ENCODE measurements around the gene HTT.

Gene HTT

GRCh38 chr4:3176367-3177229, 102.1 kb downstream of the HTT start:
- Histone ChIP-seq H3K27ac (ENCODE audit: low read depth, low read length, severe bottlenecking) (no peak overlapping the region), H3K9me3 (ENCODE audit: control insufficient read depth, low read length) (no peaks in the 10 kb centered on the region), H3K4me1 (ENCODE audit: control insufficient read depth, insufficient read depth, low read length, poor library complexity, severe bottlenecking) (peaks cover 4% of the 10 kb centered on the region), H3K4me3 (ENCODE audit: extremely low read depth, insufficient read depth, low read length, poor library complexity, severe bottlenecking) (no peak overlapping the region), H3K36me3 (ENCODE audit: control insufficient read depth, insufficient read depth, low read length) (peaks cover 83% of the 10 kb centered on the region)
- WGBS, 2 experiments (ENCODE audit: insufficient coverage in 2 of 2): 94 to 96% methylated on average over 10 of the region's 11 CpGs

GRCh38 chr4:3177426-3177825, 102.9 kb downstream of the HTT start:
- H3K27ac ChIP-seq (ENCODE audit: low read depth, low read length, severe bottlenecking): no peak overlapping the region
- no peaks in the 10 kb centered on the region for H3K9me3 ChIP-seq (ENCODE audit: control insufficient read depth, low read length)
- H3K4me3 ChIP-seq (ENCODE audit: extremely low read depth, insufficient read depth, low read length, poor library complexity, severe bottlenecking): no peak overlapping the region
- H3K4me1 ChIP-seq (ENCODE audit: control insufficient read depth, insufficient read depth, low read length, poor library complexity, severe bottlenecking): peaks cover 4% of the 10 kb centered on the region
- peaks cover 85% of the 10 kb centered on the region for H3K36me3 ChIP-seq (ENCODE audit: control insufficient read depth, insufficient read depth, low read length)

- H3K4me3 ChIP-seq (ENCODE audit: extremely low read depth, insufficient read depth, low read length, poor library complexity, severe bottlenecking): no peak overlapping the region
- H3K36me3 ChIP-seq (ENCODE audit: control insufficient read depth, insufficient read depth, low read length): peaks cover 85% of the 10 kb centered on the region
- H3K27ac ChIP-seq (ENCODE audit: low read depth, low read length, severe bottlenecking): no peak overlapping the region
- peaks cover 4% of the 10 kb centered on the region for H3K4me1 ChIP-seq (ENCODE audit: control insufficient read depth, insufficient read depth, low read length, poor library complexity, severe bottlenecking)
- H3K9me3 ChIP-seq (ENCODE audit: control insufficient read depth, low read length): no peaks in the 10 kb centered on the region
- 98% methylated on average over 6 of the region's 7 CpGs; no CpG with 5 or more reads in 1 of the 2 experiments for WGBS, 2 experiments (ENCODE audit: insufficient coverage in 2 of 2)
Observed at GRCh38 chr4:3177905-3178304, 103.4 kb downstream of the HTT start.

DNA sequence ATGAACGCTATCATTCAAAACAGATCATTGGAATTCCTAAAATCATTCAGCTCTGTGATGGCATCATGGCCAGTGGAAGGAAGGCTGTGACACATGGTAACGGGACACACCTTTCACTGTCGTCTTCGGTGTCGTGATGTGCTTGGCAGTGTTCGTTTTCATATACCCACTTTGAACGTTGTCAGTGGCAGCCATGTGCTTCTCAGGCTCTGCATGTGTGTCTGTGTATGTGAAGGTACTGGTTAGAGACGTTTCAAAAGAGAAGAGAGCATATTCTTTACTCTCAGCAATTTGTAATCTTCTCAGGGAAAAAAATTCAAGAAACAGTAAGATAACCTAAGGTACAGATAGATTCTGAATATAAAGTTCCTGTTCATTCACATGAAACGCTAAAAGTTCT, 103.9 kb downstream of the HTT start:
- peaks cover 85% of the 10 kb centered on the region for H3K36me3 ChIP-seq (ENCODE audit: control insufficient read depth, insufficient read depth, low read length)
- WGBS, 2 experiments (ENCODE audit: insufficient coverage in 2 of 2): 89 to 100% methylated on average over 2 to 6 of the region's 9 CpGs
- H3K27ac ChIP-seq (ENCODE audit: low read depth, low read length, severe bottlenecking): no peak overlapping the region
- no peak overlapping the region for H3K4me3 ChIP-seq (ENCODE audit: extremely low read depth, insufficient read depth, low read length, poor library complexity, severe bottlenecking)
- peaks cover 4% of the 10 kb centered on the region for H3K4me1 ChIP-seq (ENCODE audit: control insufficient read depth, insufficient read depth, low read length, poor library complexity, severe bottlenecking)
- no peaks in the 10 kb centered on the region for H3K9me3 ChIP-seq (ENCODE audit: control insufficient read depth, low read length)

- H3K27ac ChIP-seq (ENCODE audit: low read depth, low read length, severe bottlenecking): no peak overlapping the region
- no peaks in the 10 kb centered on the region for H3K9me3 ChIP-seq (ENCODE audit: control insufficient read depth, low read length)
- no peak overlapping the region for H3K4me3 ChIP-seq (ENCODE audit: extremely low read depth, insufficient read depth, low read length, poor library complexity, severe bottlenecking)
- 87 to 95% methylated on average over 11 to 12 of the region's 12 CpGs for WGBS, 2 experiments (ENCODE audit: insufficient coverage in 2 of 2)
- peaks cover 86% of the 10 kb centered on the region for H3K36me3 ChIP-seq (ENCODE audit: control insufficient read depth, insufficient read depth, low read length)
- peaks cover 3% of the 10 kb centered on the region for H3K4me1 ChIP-seq (ENCODE audit: control insufficient read depth, insufficient read depth, low read length, poor library complexity, severe bottlenecking)
Observed at GRCh38 chr4:3179126-3179706, 104.7 kb downstream of the HTT start.

DNA sequence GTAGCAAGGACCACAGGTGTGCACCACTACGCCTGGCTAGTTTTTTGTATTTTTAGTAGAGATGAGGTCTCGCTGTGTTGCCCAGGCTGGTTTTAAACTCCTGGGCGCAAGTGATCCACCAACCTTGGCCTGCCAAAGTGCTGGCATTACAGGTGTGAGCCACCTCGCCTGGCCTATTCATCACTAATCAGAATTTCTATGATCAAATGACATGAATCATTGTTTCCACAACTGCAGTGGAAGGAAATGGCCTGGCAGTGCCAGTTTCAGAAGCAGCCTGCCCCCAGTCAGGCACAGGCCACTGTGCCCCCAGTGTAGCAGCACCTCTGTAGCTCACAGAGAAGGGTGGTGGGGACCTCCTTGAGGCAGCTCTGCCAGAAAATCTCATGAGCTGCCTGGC, 108.5 kb downstream of the HTT start:
- no peak overlapping the region for H3K27ac ChIP-seq (ENCODE audit: low read depth, low read length, severe bottlenecking)
- H3K4me3 ChIP-seq (ENCODE audit: extremely low read depth, insufficient read depth, low read length, poor library complexity, severe bottlenecking): no peak overlapping the region
- WGBS, 2 experiments (ENCODE audit: insufficient coverage in 2 of 2): 81 to 90% methylated on average over 2 to 4 of the region's 4 CpGs
- H3K36me3 ChIP-seq (ENCODE audit: control insufficient read depth, insufficient read depth, low read length): peaks cover 79% of the 10 kb centered on the region
- H3K4me1 ChIP-seq (ENCODE audit: control insufficient read depth, insufficient read depth, low read length, poor library complexity, severe bottlenecking): peaks cover 4% of the 10 kb centered on the region
- no peaks in the 10 kb centered on the region for H3K9me3 ChIP-seq (ENCODE audit: control insufficient read depth, low read length)

- Histone ChIP-seq H3K36me3 (ENCODE audit: control insufficient read depth, insufficient read depth, low read length) (peaks cover 86% of the 10 kb centered on the region), H3K4me1 (ENCODE audit: control insufficient read depth, insufficient read depth, low read length, poor library complexity, severe bottlenecking) (peaks cover 4% of the 10 kb centered on the region), H3K9me3 (ENCODE audit: control insufficient read depth, low read length) (no peaks in the 10 kb centered on the region), H3K4me3 (ENCODE audit: extremely low read depth, insufficient read depth, low read length, poor library complexity, severe bottlenecking) (no peak overlapping the region), H3K27ac (ENCODE audit: low read depth, low read length, severe bottlenecking) (no peak overlapping the region)
- 93 to 95% methylated on average over 4 of the region's 4 CpGs for WGBS, 2 experiments (ENCODE audit: insufficient coverage in 2 of 2)
Observed at GRCh38 chr4:3184725-3185124, 110.2 kb downstream of the HTT start.

GRCh38 chr4:3186609-3187008, 112.1 kb downstream of the HTT start:
- H3K9me3 ChIP-seq (ENCODE audit: control insufficient read depth, low read length): no peaks in the 10 kb centered on the region
- no peak overlapping the region for H3K4me3 ChIP-seq (ENCODE audit: extremely low read depth, insufficient read depth, low read length, poor library complexity, severe bottlenecking)
- peaks cover 4% of the 10 kb centered on the region for H3K4me1 ChIP-seq (ENCODE audit: control insufficient read depth, insufficient read depth, low read length, poor library complexity, severe bottlenecking)
- WGBS, 2 experiments (ENCODE audit: insufficient coverage in 2 of 2): 87 to 98% methylated on average over 6 to 8 of the region's 11 CpGs
- peaks cover 88% of the 10 kb centered on the region for H3K36me3 ChIP-seq (ENCODE audit: control insufficient read depth, insufficient read depth, low read length)
- no peak overlapping the region for H3K27ac ChIP-seq (ENCODE audit: low read depth, low read length, severe bottlenecking)

GRCh38 chr4:3188118-3188517, 113.6 kb downstream of the HTT start:
- Histone ChIP-seq H3K27ac (ENCODE audit: low read depth, low read length, severe bottlenecking) (no peak overlapping the region), H3K4me1 (ENCODE audit: control insufficient read depth, insufficient read depth, low read length, poor library complexity, severe bottlenecking) (peaks cover 11% of the 10 kb centered on the region), H3K36me3 (ENCODE audit: control insufficient read depth, insufficient read depth, low read length) (peaks cover 86% of the 10 kb centered on the region), H3K9me3 (ENCODE audit: control insufficient read depth, low read length) (no peaks in the 10 kb centered on the region), H3K4me3 (ENCODE audit: extremely low read depth, insufficient read depth, low read length, poor library complexity, severe bottlenecking) (no peak overlapping the region)
- WGBS, 2 experiments (ENCODE audit: insufficient coverage in 2 of 2): 95 to 99% methylated on average over 6 of the region's 6 CpGs

DNA sequence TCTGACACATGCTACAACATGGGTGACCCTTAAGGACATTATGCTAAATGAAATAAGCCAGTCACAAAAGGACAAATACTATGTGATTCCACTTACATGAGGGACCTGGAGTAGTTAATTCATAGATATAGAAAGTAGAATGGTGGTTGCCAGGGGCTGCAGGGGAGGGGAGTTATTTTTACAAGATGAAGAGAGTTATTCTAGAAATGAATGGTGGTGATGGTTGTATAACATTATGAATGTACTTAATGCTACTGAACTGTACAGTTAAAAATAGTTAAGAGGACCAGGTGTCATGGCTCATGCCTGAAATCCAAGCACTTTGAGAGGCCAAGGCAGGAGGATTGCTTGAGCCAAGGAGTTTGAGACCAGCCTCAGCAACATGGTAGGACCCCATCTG, 115.0 kb downstream of the HTT start:
- H3K36me3 ChIP-seq (ENCODE audit: control insufficient read depth, insufficient read depth, low read length): peaks cover 85% of the 10 kb centered on the region

DNA sequence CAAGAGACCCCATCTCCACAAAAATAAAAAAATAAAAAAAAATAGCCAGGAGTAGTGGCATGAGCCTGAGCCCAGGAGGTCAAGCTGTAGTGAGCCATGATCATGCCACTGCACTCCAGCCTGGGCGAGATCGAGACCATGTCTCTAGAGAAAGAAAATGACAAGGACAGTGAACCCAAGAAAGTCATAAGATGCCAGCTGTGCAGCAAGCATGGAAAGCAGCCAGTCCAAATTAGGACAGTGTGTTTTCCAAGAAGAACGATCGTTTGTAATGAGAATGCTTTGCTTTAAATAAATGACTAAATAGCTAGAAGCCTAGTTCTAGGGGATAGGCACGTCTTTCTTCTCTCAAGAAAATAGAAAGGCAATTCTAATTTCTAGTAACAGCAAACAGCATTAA, 116.1 kb downstream of the HTT start:
- Histone ChIP-seq H3K4me3 (ENCODE audit: extremely low read depth, insufficient read depth, low read length, poor library complexity, severe bottlenecking) (no peak overlapping the region), H3K9me3 (ENCODE audit: control insufficient read depth, low read length) (no peaks in the 10 kb centered on the region), H3K36me3 (ENCODE audit: control insufficient read depth, insufficient read depth, low read length) (peaks cover 86% of the 10 kb centered on the region), H3K4me1 (ENCODE audit: control insufficient read depth, insufficient read depth, low read length, poor library complexity, severe bottlenecking) (peaks cover 11% of the 10 kb centered on the region), H3K27ac (ENCODE audit: low read depth, low read length, severe bottlenecking) (no peak overlapping the region)
- WGBS, 2 experiments (ENCODE audit: insufficient coverage in 2 of 2): 100% methylated on average over 4 of the region's 5 CpGs

More for the DNA sequence above, 115.0 kb downstream of the HTT start:
- Histone ChIP-seq H3K9me3 (ENCODE audit: control insufficient read depth, low read length) (no peaks in the 10 kb centered on the region), H3K4me1 (ENCODE audit: control insufficient read depth, insufficient read depth, low read length, poor library complexity, severe bottlenecking) (peaks cover 11% of the 10 kb centered on the region), H3K4me3 (ENCODE audit: extremely low read depth, insufficient read depth, low read length, poor library complexity, severe bottlenecking) (no peak overlapping the region), H3K27ac (ENCODE audit: low read depth, low read length, severe bottlenecking) (no peak overlapping the region)
